Endothelial cell of umbilical vein (primary cell): Measurements from ENCODE around the gene ENC1. TPM values are rescaled to one million over a fixed set of nuclear protein-coding genes. Genes with fewer than 3 reads are reported as not detected.

ENCODE experiments used
- BruUV-seq: library from RNA; stranded (reverse); fragments of 400-500 nt; replicated peaks from 2 replicates; lab custom pipeline; 2021; lab: Mats Ljungman, UMichigan
- CTCF ChIA-PET: fragments of 300-600, 350-600 bp; sonication (Branson Sonifier 250); formaldehyde crosslinking; loops from one replicate; lab custom pipeline; 2021; ENCODE audit warnings: antibody characterized with exemption, inconsistent platforms; lab: Charles Lee
- POLR2A ChIA-PET: fragments of 300-600, 350-600 bp; sonication (Branson Sonifier 250); formaldehyde crosslinking; loops from one replicate; lab custom pipeline; 2021; ENCODE audit warnings: antibody characterized with exemption, inconsistent platforms; lab: Charles Lee
- DNase-seq: peaks from one replicate; pipeline ENCODE4 v3.0.0-alpha.2; 2011; ENCODE audit warnings: low read depth, low spot score
- FAIRE-seq: peaks from 2 replicates; lab custom pipeline; 2011; peaks lifted over from hg19 to GRCh38; lab: Jason Lieb, UNC
- H2AFZ ChIP-seq: 2 replicates; pipeline ENCODE4 v1.6.0; 2012; ENCODE audit warnings: low read depth, low read length, control low read depth, inconsistent platforms
- H3K27ac ChIP-seq: 2 replicates; pipeline ENCODE4 v1.5.1; 2011; ENCODE audit warnings: low read depth, mild to moderate bottlenecking, control low read depth, low read length, moderate library complexity; ENCODE audit not compliant: insufficient read depth
- H3K27me3 ChIP-seq, 2 experiments: 2 replicates each; pipeline versions ENCODE4 v1.6.0 to v1.6.1; 2011; ENCODE audit warnings: low read length in 2 of 2, mixed read lengths in 1 of 2; ENCODE audit not compliant: control insufficient read depth in 2 of 2, insufficient read depth in 2 of 2
- H3K36me3 ChIP-seq, 2 experiments: 2 replicates in 1 of 2; 3 replicates in 1 of 2; pipeline ENCODE4 v1.5.1; 2011; ENCODE audit warnings: low read length in 2 of 2, mild to moderate bottlenecking in 1 of 2, moderate library complexity in 1 of 2; ENCODE audit not compliant: control insufficient read depth in 2 of 2, insufficient read depth in 2 of 2; ENCODE audit errors: extremely low read depth in 1 of 2
- H3K4me1 ChIP-seq: 3 replicates; pipeline ENCODE4 v1.5.1; 2011; ENCODE audit warnings: mild to moderate bottlenecking, low read length; ENCODE audit not compliant: control insufficient read depth, insufficient read depth; ENCODE audit errors: extremely low read depth
- H3K4me2 ChIP-seq: 2 replicates; pipeline ENCODE4 v1.6.1; 2011; ENCODE audit warnings: low read length, control low read depth, mixed read lengths; ENCODE audit not compliant: insufficient read depth
- H3K4me3 ChIP-seq, 3 experiments: fragments of 200-600 bp in 1 of 3; sonication (generic), shearing (Covaris generic) in 1 of 3; replicated peaks in 1 of 3; 2 replicates each; pipeline ENCODE4 v1.5.1; 2011 to 2016; ENCODE audit warnings: control low read depth in 3 of 3, low read length in 3 of 3, mild to moderate bottlenecking in 2 of 3, inconsistent platforms in 1 of 3, low read depth in 1 of 3, moderate library complexity in 1 of 3; ENCODE audit not compliant: insufficient read depth in 1 of 3
- H3K79me2 ChIP-seq: 2 replicates; pipeline ENCODE4 v1.6.0; 2012; ENCODE audit warnings: low read length, inconsistent platforms; ENCODE audit not compliant: control insufficient read depth, insufficient read depth
- H3K9ac ChIP-seq: replicated peaks from 2 replicates; pipeline ENCODE3; 2011; ENCODE audit warnings: low read length, control low read depth; ENCODE audit not compliant: insufficient read depth; ENCODE audit errors: extremely low read depth
- H3K9me1 ChIP-seq: replicated peaks from 3 replicates; pipeline ENCODE4 v1.6.0; 2011; ENCODE audit warnings: mild to moderate bottlenecking, low read length; ENCODE audit not compliant: control insufficient read depth, insufficient read depth; ENCODE audit errors: extremely low read depth
- H3K9me3 ChIP-seq: replicated peaks from 2 replicates; pipeline ENCODE4 v1.5.1; 2012; ENCODE audit warnings: low read length, inconsistent platforms; ENCODE audit not compliant: control insufficient read depth, insufficient read depth
- H4K20me1 ChIP-seq: replicated peaks from 2 replicates; pipeline ENCODE3; 2011; ENCODE audit warnings: mild to moderate bottlenecking, low read length; ENCODE audit not compliant: control insufficient read depth, insufficient read depth; ENCODE audit errors: extremely low read depth
- EZH2 ChIP-seq: IDR thresholded peaks from 2 replicates; pipeline ENCODE4 v1.6.1; 2012; ENCODE audit warnings: borderline replicate concordance, low read depth, mild to moderate bottlenecking, moderate library complexity, low read length, inconsistent platforms; ENCODE audit not compliant: severe bottlenecking
- FOS ChIP-seq: IDR thresholded peaks from 2 replicates; pipeline ENCODE4 v1.6.1; 2011; ENCODE audit warnings: mild to moderate bottlenecking, low read length, moderate library complexity, borderline replicate concordance; ENCODE audit not compliant: insufficient read depth
- GATA2 ChIP-seq: IDR thresholded peaks from 2 replicates; pipeline ENCODE4 v1.7.0; 2011; ENCODE audit warnings: low read depth, mild to moderate bottlenecking, moderate library complexity, mixed read lengths, low read length; ENCODE audit not compliant: insufficient read length, insufficient read depth
- JUN ChIP-seq: IDR thresholded peaks from 2 replicates; pipeline ENCODE4 v1.6.1; 2011; ENCODE audit warnings: borderline replicate concordance, low read depth; ENCODE audit not compliant: insufficient read length, insufficient read depth
- MYC ChIP-seq: IDR thresholded peaks from one replicate; pipeline ENCODE4 v1.6.1; 2011; ENCODE audit warnings: mild to moderate bottlenecking, low read depth, low read length
- POLR2A ChIP-seq: IDR thresholded peaks from 2 replicates; pipeline ENCODE4 v1.6.1; 2012; ENCODE audit warnings: low read depth, mild to moderate bottlenecking, control low read depth, low read length
- POLR2AphosphoS5 ChIP-seq: IDR thresholded peaks from 2 replicates; pipeline ENCODE4 v1.6.1; 2012; ENCODE audit warnings: low read depth, mild to moderate bottlenecking, control low read depth, low read length, moderate library complexity; ENCODE audit not compliant: insufficient read depth
- dilution Hi-C: fragments of 300-500 bp; cut with MboI; formaldehyde crosslinking; loops from one replicate; pipeline ENCODE4 v1.15.0; 2019; ENCODE audit warnings: low sequenced_read_pairs; ENCODE audit not compliant: extremely low pct_ligation_motif_present
- intact Hi-C: fragments of 100-400 bp; cut with micrococcal nuclease; formaldehyde crosslinking; loops from one replicate; pipeline ENCODE4 v1.10.0; 2022
- polyA plus RNA-seq, 4 experiments: library from polyadenylated mRNA; depleted of rRNA in 3 of 4; stranded (reverse) in 3 of 4; unstranded in 1 of 4; fragments of >200 nt; gene quantifications; 2 replicates each; pipeline versions ENCODE4 v1.2.1 to v1.2.3, GENCODE V29; 2011 to 2012; ENCODE audit warnings: missing spikeins in 1 of 4
- total RNA-seq: library from RNA; stranded (reverse); gene quantifications from 2 replicates; pipeline ENCODE4 v1.2.3, GENCODE V29; 2021
- TF ChIP-seq, protein P1 (sequence below), 2 donors: IDR thresholded peaks; 1 replicate in 1 of 2; 2 replicates in 1 of 2; pipeline ENCODE4 v1.5.1; 2011; ENCODE audit warnings: low read length in 2 of 2, mild to moderate bottlenecking in 2 of 2, moderate library complexity in 2 of 2, control low read depth in 1 of 2, inconsistent platforms in 1 of 2, low read depth in 1 of 2; ENCODE audit not compliant: insufficient read depth in 1 of 2; ENCODE audit errors: extremely low read depth in 1 of 2
- TF ChIP-seq, protein P2 (sequence below): IDR thresholded peaks from 2 replicates; pipeline ENCODE4 v1.6.1; 2011; ENCODE audit not compliant: insufficient read depth, insufficient read length

The ENC1 gene
- total and polyA plus RNA-seq, 2 donors (not counting 3 experiments of a cell fraction or from before 2014, with no cell fraction given) = 42.2 to 53.3 TPM

DNA sequence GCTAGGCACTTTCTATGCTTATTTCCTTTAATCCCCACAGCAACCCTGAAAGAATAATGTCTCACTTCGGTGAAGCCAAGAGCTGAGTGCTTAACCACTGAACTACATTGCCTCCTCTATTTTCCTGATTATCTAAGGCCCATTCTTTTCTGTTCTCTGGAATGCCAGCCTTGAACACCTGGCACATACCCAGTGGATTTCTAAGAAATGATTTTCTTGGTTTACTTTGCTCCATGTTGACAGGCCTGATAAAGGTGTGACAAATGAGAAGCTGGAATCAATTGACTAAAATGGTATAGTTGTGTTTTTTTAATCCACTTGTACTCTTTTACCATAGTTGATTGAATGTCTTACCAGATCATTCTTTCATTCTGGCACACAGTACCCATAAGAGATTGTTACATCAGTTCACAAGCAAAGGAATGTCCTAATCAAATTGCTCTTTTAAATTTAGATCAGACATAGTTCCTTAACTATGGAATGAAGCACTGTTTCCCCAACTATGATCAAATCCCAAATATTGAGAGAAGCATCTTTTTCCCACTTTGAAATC lies 9.0 kb upstream of the ENC1 start:
- no peaks in the 10 kb centered on the region for H3K4me1 ChIP-seq
- TF ChIP-seq FOS (no peak), POLR2AphosphoS5 (no peak), GATA2 (no peak), EZH2 (no peak), JUN (no peak), MYC (no peak), POLR2A (no peak)
- TF ChIP-seq, protein P1, sequence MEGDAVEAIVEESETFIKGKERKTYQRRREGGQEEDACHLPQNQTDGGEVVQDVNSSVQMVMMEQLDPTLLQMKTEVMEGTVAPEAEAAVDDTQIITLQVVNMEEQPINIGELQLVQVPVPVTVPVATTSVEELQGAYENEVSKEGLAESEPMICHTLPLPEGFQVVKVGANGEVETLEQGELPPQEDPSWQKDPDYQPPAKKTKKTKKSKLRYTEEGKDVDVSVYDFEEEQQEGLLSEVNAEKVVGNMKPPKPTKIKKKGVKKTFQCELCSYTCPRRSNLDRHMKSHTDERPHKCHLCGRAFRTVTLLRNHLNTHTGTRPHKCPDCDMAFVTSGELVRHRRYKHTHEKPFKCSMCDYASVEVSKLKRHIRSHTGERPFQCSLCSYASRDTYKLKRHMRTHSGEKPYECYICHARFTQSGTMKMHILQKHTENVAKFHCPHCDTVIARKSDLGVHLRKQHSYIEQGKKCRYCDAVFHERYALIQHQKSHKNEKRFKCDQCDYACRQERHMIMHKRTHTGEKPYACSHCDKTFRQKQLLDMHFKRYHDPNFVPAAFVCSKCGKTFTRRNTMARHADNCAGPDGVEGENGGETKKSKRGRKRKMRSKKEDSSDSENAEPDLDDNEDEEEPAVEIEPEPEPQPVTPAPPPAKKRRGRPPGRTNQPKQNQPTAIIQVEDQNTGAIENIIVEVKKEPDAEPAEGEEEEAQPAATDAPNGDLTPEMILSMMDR (IDR thresholded peaks at IDR 0.05; ENCODE audit: extremely low read depth in 1 of 2, insufficient read depth in 1 of 2, low read depth in 1 of 2, low read length in 2 of 2) = no peak
- TF ChIP-seq, protein P2, sequence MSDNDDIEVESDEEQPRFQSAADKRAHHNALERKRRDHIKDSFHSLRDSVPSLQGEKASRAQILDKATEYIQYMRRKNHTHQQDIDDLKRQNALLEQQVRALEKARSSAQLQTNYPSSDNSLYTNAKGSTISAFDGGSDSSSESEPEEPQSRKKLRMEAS = no peak
- no TSS peak for BruUV-seq
- H2AFZ ChIP-seq = no peak overlapping the region
- H3K27me3 ChIP-seq = no peaks in the 10 kb centered on the region
- no peaks in the 10 kb centered on the region for H3K36me3 ChIP-seq
- H3K9ac ChIP-seq = no peak overlapping the region
- no peaks in the 10 kb centered on the region for H3K9me1 ChIP-seq
- no peak overlapping the region for H3K27ac ChIP-seq
- H3K9me3 ChIP-seq = no peaks in the 10 kb centered on the region
- no peak overlapping the region for H3K4me2 ChIP-seq
- no peaks in the 10 kb centered on the region for H3K79me2 ChIP-seq
- dilution Hi-C loops (no loop called here), intact Hi-C loops (loop anchor here (1.0 to 5.0 kb wide), 3 partner anchors 614 to 857 kb away; no protein-coding TSS in a partner anchor)
- H3K4me3 ChIP-seq = no peak overlapping the region
- DNase-seq (no peak), FAIRE-seq (no peak)
- POLR2A ChIA-PET = no interaction called here
- CTCF ChIA-PET = interaction anchor here (0.6 to 3.6 kb wide), 18 partner anchors 9 to 1131 kb away, joined by 3 to 47 read pairs (median 4); partner anchors contain the start of gene ENC1
- H4K20me1 ChIP-seq = no peaks in the 10 kb centered on the region
